Tibial artery (tissue), 4 donors: ENCODE data around the gene SPTAN1.
A peak's percentile ranks its signal among the peaks of the same experiment; 100 is the strongest.

ENCODE experiments used
- DNase-seq, 2 donors: peaks; one replicate each; pipeline ENCODE4 v3.0.0-alpha.2; 2019
- H3K27ac ChIP-seq, 2 donors: fragments of 200-600 bp; sonication (generic) in 1 of 2; 1 replicate in 1 of 2; 2 replicates in 1 of 2; pipeline ENCODE4 v1.5.1; 2018 to 2019; ENCODE audit warnings: mild to moderate bottlenecking in 1 of 2
- H3K27me3 ChIP-seq, 2 donors: fragments of 200-600 bp; sonication (generic) in 1 of 2; one replicate each; pipeline versions ENCODE4 v1.5.1 to v1.6.0; 2016 to 2019
- H3K36me3 ChIP-seq, 3 donors: fragments of 200-600 bp; sonication (generic) in 2 of 3; one replicate each; pipeline ENCODE4 v1.5.1; 2016 to 2019; ENCODE audit warnings: mild to moderate bottlenecking in 2 of 3
- H3K4me1 ChIP-seq, 4 donors: fragments of 200-600 bp; sonication (generic) in 2 of 4; 1 replicate in 3 of 4; 2 replicates in 1 of 4; pipeline ENCODE4 v1.5.1; 2016 to 2019
- H3K4me3 ChIP-seq, 2 donors: fragments of 200-600 bp; sonication (generic) in 1 of 2; 1 replicate in 1 of 2; 2 replicates in 1 of 2; pipeline ENCODE4 v1.5.1; 2018 to 2019; ENCODE audit warnings: mild to moderate bottlenecking in 2 of 2
- H3K9me3 ChIP-seq, 3 donors: fragments of 200-600 bp; sonication (generic) in 1 of 3; one replicate each; pipeline ENCODE4 v1.5.1; 2016 to 2019
- CTCF ChIP-seq, 2 experiments: fragments of 200-600 bp in 1 of 2; fragments of 450-650 bp in 1 of 2; IDR thresholded peaks; one replicate each; pipeline ENCODE4 v1.5.1; 2017 to 2019; ENCODE audit warnings: antibody characterized with exemption in 2 of 2, mild to moderate bottlenecking in 1 of 2, moderate library complexity in 1 of 2
- intact Hi-C: fragments of 100-400 bp; cut with DNase I; formaldehyde crosslinking; loops from one replicate; pipeline ENCODE4 v1.15.0; 2023; ENCODE audit warnings: low total_unique reads

Gene SPTAN1

GRCh38 chr9:128607642-128608350, 55.4 kb downstream of the SPTAN1 start:
- H3K9me3 ChIP-seq = no peaks in the 10 kb centered on the region
- peak; percentile 82 to 97 for DNase-seq
- TF ChIP-seq CTCF (IDR thresholded peaks at IDR 0.05) = no peak
- H3K4me1 ChIP-seq = peaks cover 0 to 16% (median 13%) of the 10 kb centered on the region in 4 donors
- intact Hi-C loops = no loop called here
- no peaks in the 10 kb centered on the region for H3K27me3 ChIP-seq
- H3K36me3 ChIP-seq = peaks cover 81 to 100% (median 96%) of the 10 kb centered on the region in 3 donors
- no peak overlapping the region for H3K4me3 ChIP-seq
- H3K27ac ChIP-seq = peak overlapping the region; percentile 64 to 68

GRCh38 chr9:128610897-128611296, 58.5 kb downstream of the SPTAN1 start:
- Histone ChIP-seq H3K27me3 (no peaks in the 10 kb centered on the region), H3K4me3 (no peak overlapping the region), H3K36me3 (peaks cover 84 to 100% (median 96%) of the 10 kb centered on the region in 3 donors), H3K9me3 (no peaks in the 10 kb centered on the region), H3K27ac (no peak overlapping the region), H3K4me1 (peaks cover 0 to 16% (median 13%) of the 10 kb centered on the region in 4 donors)
- intact Hi-C loops = no loop called here
- DNase-seq = no peak
- no peak for TF ChIP-seq CTCF (IDR thresholded peaks at IDR 0.05)

- DNase-seq = no peak
- Histone ChIP-seq H3K4me3 (no peak overlapping the region), H3K36me3 (peaks cover 87 to 100% (median 98%) of the 10 kb centered on the region in 3 donors), H3K27ac (no peak overlapping the region), H3K9me3 (no peaks in the 10 kb centered on the region), H3K27me3 (no peaks in the 10 kb centered on the region), H3K4me1 (peaks cover 0 to 16% (median 13%) of the 10 kb centered on the region in 4 donors)
- no peak for TF ChIP-seq CTCF (IDR thresholded peaks at IDR 0.05)
- intact Hi-C loops = no loop called here
Observed at GRCh38 chr9:128611600-128612394, 59.4 kb downstream of the SPTAN1 start.

GRCh38 chr9:128614728-128615127, 62.3 kb downstream of the SPTAN1 start:
- no peaks in the 10 kb centered on the region for H3K27me3 ChIP-seq
- no peaks in the 10 kb centered on the region for H3K4me1 ChIP-seq
- no peak for TF ChIP-seq CTCF (IDR thresholded peaks at IDR 0.05)
- no peaks in the 10 kb centered on the region for H3K9me3 ChIP-seq
- H3K36me3 ChIP-seq = peaks cover 94 to 100% (median 100%) of the 10 kb centered on the region in 3 donors
- intact Hi-C loops = no loop called here
- no peak overlapping the region for H3K27ac ChIP-seq
- DNase-seq = no peak
- H3K4me3 ChIP-seq = no peak overlapping the region

GRCh38 chr9:128615571-128615970, 63.2 kb downstream of the SPTAN1 start:
- no peak overlapping the region for H3K4me3 ChIP-seq
- no peaks in the 10 kb centered on the region for H3K4me1 ChIP-seq
- H3K36me3 ChIP-seq = peaks cover 94 to 100% (median 100%) of the 10 kb centered on the region in 3 donors
- no peak for TF ChIP-seq CTCF (IDR thresholded peaks at IDR 0.05)
- no peak for DNase-seq
- no peaks in the 10 kb centered on the region for H3K27me3 ChIP-seq
- no peak overlapping the region for H3K27ac ChIP-seq
- no peaks in the 10 kb centered on the region for H3K9me3 ChIP-seq
- intact Hi-C loops = no loop called here
